Thyroid gland (tissue), 4 donors: ENCODE results near the gene ZNF736.

Source experiments
- POLR2A ChIP-seq, 2 donors: fragments of 450-650 bp; IDR thresholded peaks; one replicate each; pipeline ENCODE4 v1.6.1; 2017; ENCODE audit warnings: antibody characterized with exemption in 2 of 2, mild to moderate bottlenecking in 2 of 2, moderate library complexity in 1 of 2
- TF ChIP-seq, protein P1 (sequence below), 6 experiments: fragments of 200-600 bp in 3 of 6; fragments of 450-650 bp in 3 of 6; sonication (generic) in 3 of 6; IDR thresholded peaks; one replicate each; pipeline ENCODE4 v1.5.1; 2016 to 2019; ENCODE audit warnings: antibody characterized with exemption in 6 of 6, mild to moderate bottlenecking in 2 of 6, inconsistent platforms in 1 of 6, moderate library complexity in 1 of 6

GRCh38 chr7:64373017-64373416 lies 59.3 kb downstream of the ZNF736 start:
- TF ChIP-seq, protein P1, sequence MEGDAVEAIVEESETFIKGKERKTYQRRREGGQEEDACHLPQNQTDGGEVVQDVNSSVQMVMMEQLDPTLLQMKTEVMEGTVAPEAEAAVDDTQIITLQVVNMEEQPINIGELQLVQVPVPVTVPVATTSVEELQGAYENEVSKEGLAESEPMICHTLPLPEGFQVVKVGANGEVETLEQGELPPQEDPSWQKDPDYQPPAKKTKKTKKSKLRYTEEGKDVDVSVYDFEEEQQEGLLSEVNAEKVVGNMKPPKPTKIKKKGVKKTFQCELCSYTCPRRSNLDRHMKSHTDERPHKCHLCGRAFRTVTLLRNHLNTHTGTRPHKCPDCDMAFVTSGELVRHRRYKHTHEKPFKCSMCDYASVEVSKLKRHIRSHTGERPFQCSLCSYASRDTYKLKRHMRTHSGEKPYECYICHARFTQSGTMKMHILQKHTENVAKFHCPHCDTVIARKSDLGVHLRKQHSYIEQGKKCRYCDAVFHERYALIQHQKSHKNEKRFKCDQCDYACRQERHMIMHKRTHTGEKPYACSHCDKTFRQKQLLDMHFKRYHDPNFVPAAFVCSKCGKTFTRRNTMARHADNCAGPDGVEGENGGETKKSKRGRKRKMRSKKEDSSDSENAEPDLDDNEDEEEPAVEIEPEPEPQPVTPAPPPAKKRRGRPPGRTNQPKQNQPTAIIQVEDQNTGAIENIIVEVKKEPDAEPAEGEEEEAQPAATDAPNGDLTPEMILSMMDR (IDR thresholded peaks at IDR 0.05) = no peak
- no peak for TF ChIP-seq POLR2A (IDR thresholded peaks at IDR 0.05)
